Measurements from ENCODE around the gene SYT1.
A peak's percentile ranks its signal among the peaks of the same experiment; 100 is the strongest.

Gene SYT1

GRCh38 chr12:79301181-79301580 lies 436.6 kb downstream of the SYT1 start:
- in situ Hi-C loops (cut with MboI; ENCODE audit: low pct_unique_long_range_greater_than_20kb, low sequenced_read_pairs): no loop called here
- DNase-seq: no peak

GRCh38 chr12:79302162-79302814 lies 437.7 kb downstream of the SYT1 start:
- no peak for DNase-seq
- in situ Hi-C loops (cut with MboI; ENCODE audit: low pct_unique_long_range_greater_than_20kb, low sequenced_read_pairs): no loop called here

GRCh38 chr12:79307340-79307739 lies 442.8 kb downstream of the SYT1 start:
- in situ Hi-C loops (cut with MboI; ENCODE audit: low pct_unique_long_range_greater_than_20kb, low sequenced_read_pairs): no loop called here
- no peak for DNase-seq

- in situ Hi-C loops (cut with MboI; ENCODE audit: low pct_unique_long_range_greater_than_20kb, low sequenced_read_pairs): no loop called here
These were observed 444.5 kb downstream of the SYT1 start for GRCh38 chr12:79309039-79309438.

GRCh38 chr12:79317179-79317847 lies 452.7 kb downstream of the SYT1 start:
- no peak for DNase-seq
- in situ Hi-C loops (cut with MboI; ENCODE audit: low pct_unique_long_range_greater_than_20kb, low sequenced_read_pairs): no loop called here

More at GRCh38 chr12:79309039-79309438, 444.5 kb downstream of the SYT1 start:
- DNase-seq: no peak

GRCh38 chr12:79322905-79323304 lies 458.3 kb downstream of the SYT1 start:
- in situ Hi-C loops (cut with MboI; ENCODE audit: low pct_unique_long_range_greater_than_20kb, low sequenced_read_pairs): no loop called here
- no peak for DNase-seq

GRCh38 chr12:79324571-79324970 lies 460.0 kb downstream of the SYT1 start:
- in situ Hi-C loops (cut with MboI; ENCODE audit: low pct_unique_long_range_greater_than_20kb, low sequenced_read_pairs): no loop called here
- no peak for DNase-seq

GRCh38 chr12:79326222-79326621 lies 461.6 kb downstream of the SYT1 start:
- no peak for DNase-seq
- in situ Hi-C loops (cut with MboI; ENCODE audit: low pct_unique_long_range_greater_than_20kb, low sequenced_read_pairs): no loop called here

- in situ Hi-C loops (cut with MboI; ENCODE audit: low pct_unique_long_range_greater_than_20kb, low sequenced_read_pairs): no loop called here
These were observed 462.1 kb downstream of the SYT1 start for GRCh38 chr12:79326663-79327062.

GRCh38 chr12:79327465-79327864 lies 462.9 kb downstream of the SYT1 start:
- in situ Hi-C loops (cut with MboI; ENCODE audit: low pct_unique_long_range_greater_than_20kb, low sequenced_read_pairs): no loop called here
- no peak for DNase-seq

More at GRCh38 chr12:79326663-79327062, 462.1 kb downstream of the SYT1 start:
- DNase-seq: no peak

GRCh38 chr12:79329933-79330332 lies 465.4 kb downstream of the SYT1 start:
- in situ Hi-C loops (cut with MboI; ENCODE audit: low pct_unique_long_range_greater_than_20kb, low sequenced_read_pairs): no loop called here
- DNase-seq: no peak

- DNase-seq: no peak
These were observed 467.3 kb downstream of the SYT1 start for GRCh38 chr12:79331870-79332269.

GRCh38 chr12:79333144-79333543 lies 468.6 kb downstream of the SYT1 start:
- in situ Hi-C loops (cut with MboI; ENCODE audit: low pct_unique_long_range_greater_than_20kb, low sequenced_read_pairs): no loop called here
- no peak for DNase-seq

More at GRCh38 chr12:79331870-79332269, 467.3 kb downstream of the SYT1 start:
- in situ Hi-C loops (cut with MboI; ENCODE audit: low pct_unique_long_range_greater_than_20kb, low sequenced_read_pairs): no loop called here

- no peak for DNase-seq
- in situ Hi-C loops (cut with MboI; ENCODE audit: low pct_unique_long_range_greater_than_20kb, low sequenced_read_pairs): no loop called here
These were observed 473.2 kb downstream of the SYT1 start for GRCh38 chr12:79337662-79338290.

GRCh38 chr12:79344855-79345847 lies 480.6 kb downstream of the SYT1 start:
- in situ Hi-C loops (cut with MboI; ENCODE audit: low pct_unique_long_range_greater_than_20kb, low sequenced_read_pairs): no loop called here
- peak; percentile 40 for DNase-seq

GRCh38 chr12:79347866-79348265 lies 483.3 kb downstream of the SYT1 start:
- DNase-seq: peak; percentile 33
- in situ Hi-C loops (cut with MboI; ENCODE audit: low pct_unique_long_range_greater_than_20kb, low sequenced_read_pairs): no loop called here

- DNase-seq: no peak
- in situ Hi-C loops (cut with MboI; ENCODE audit: low pct_unique_long_range_greater_than_20kb, low sequenced_read_pairs): no loop called here
These were observed 486.7 kb downstream of the SYT1 start for GRCh38 chr12:79351251-79351650.

- no peak for DNase-seq
- in situ Hi-C loops (cut with MboI; ENCODE audit: low pct_unique_long_range_greater_than_20kb, low sequenced_read_pairs): no loop called here
These were observed 491.6 kb downstream of the SYT1 start for GRCh38 chr12:79356216-79356615.

- in situ Hi-C loops (cut with MboI; ENCODE audit: low pct_unique_long_range_greater_than_20kb, low sequenced_read_pairs): no loop called here
- no peak for DNase-seq
These were observed 492.5 kb downstream of the SYT1 start for GRCh38 chr12:79357048-79357447.

Measured in KBM-7 (cell line).